Suprapubic skin (tissue), 4 donors: ENCODE results near the gene FYB2.

Experiments used
- EP300 ChIP-seq: sonication (generic); formaldehyde crosslinking; IDR thresholded peaks from one replicate; pipeline ENCODE4 v1.6.1; 2017; ENCODE audit warnings: antibody characterized with exemption
- POLR2A ChIP-seq, 2 donors: fragments of 450-650 bp; IDR thresholded peaks; one replicate each; pipeline ENCODE4 v1.6.1; 2017; ENCODE audit warnings: antibody characterized with exemption in 2 of 2, mild to moderate bottlenecking in 2 of 2, moderate library complexity in 2 of 2
- POLR2AphosphoS5 ChIP-seq, 3 donors: sonication (generic); formaldehyde crosslinking; IDR thresholded peaks; one replicate each; pipeline ENCODE4 v1.6.1; 2017; ENCODE audit warnings: antibody characterized with exemption in 3 of 3
- TF ChIP-seq, protein P1 (sequence below), 2 donors: fragments of 200-600 bp in 1 of 2; fragments of 450-650 bp in 1 of 2; sonication (generic) in 1 of 2; IDR thresholded peaks; one replicate each; pipeline ENCODE4 v1.5.1; 2016 to 2019; ENCODE audit warnings: antibody characterized with exemption in 2 of 2, mild to moderate bottlenecking in 1 of 2, moderate library complexity in 1 of 2

DNA sequence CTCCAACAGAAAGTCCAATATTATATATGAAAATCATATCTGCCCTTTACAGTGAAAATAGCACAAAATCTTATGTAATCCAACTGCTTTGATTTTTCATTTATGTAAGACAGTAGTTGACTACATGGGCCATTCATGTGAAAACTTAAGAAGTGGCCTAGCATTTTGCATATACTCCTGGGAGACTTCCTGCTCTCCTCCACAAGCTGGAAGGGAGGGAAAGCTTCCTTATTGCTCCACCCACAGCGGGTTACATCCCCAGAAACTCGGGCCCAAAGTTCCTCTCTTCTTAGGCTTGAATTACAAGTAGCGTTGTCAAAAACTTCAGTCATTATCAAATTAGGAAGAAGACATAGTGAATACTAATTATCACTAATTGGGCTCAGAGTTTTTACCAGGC, 29.2 kb downstream of the FYB2 start:
- TF ChIP-seq, protein P1, sequence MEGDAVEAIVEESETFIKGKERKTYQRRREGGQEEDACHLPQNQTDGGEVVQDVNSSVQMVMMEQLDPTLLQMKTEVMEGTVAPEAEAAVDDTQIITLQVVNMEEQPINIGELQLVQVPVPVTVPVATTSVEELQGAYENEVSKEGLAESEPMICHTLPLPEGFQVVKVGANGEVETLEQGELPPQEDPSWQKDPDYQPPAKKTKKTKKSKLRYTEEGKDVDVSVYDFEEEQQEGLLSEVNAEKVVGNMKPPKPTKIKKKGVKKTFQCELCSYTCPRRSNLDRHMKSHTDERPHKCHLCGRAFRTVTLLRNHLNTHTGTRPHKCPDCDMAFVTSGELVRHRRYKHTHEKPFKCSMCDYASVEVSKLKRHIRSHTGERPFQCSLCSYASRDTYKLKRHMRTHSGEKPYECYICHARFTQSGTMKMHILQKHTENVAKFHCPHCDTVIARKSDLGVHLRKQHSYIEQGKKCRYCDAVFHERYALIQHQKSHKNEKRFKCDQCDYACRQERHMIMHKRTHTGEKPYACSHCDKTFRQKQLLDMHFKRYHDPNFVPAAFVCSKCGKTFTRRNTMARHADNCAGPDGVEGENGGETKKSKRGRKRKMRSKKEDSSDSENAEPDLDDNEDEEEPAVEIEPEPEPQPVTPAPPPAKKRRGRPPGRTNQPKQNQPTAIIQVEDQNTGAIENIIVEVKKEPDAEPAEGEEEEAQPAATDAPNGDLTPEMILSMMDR (IDR thresholded peaks at IDR 0.05), result no peak
- no peak for TF ChIP-seq EP300
- no peak for TF ChIP-seq POLR2A (IDR thresholded peaks at IDR 0.05)
- TF ChIP-seq POLR2AphosphoS5 (IDR thresholded peaks at IDR 0.05), result no peak
